Measurements from ENCODE around the gene PRRX2. TPM values are rescaled to one million over a fixed set of nuclear protein-coding genes. Genes with fewer than 3 reads are reported as not detected.

The PRRX2 gene
- total RNA-seq, 1 donor from 2014 or later: 1.2 TPM

DNA sequence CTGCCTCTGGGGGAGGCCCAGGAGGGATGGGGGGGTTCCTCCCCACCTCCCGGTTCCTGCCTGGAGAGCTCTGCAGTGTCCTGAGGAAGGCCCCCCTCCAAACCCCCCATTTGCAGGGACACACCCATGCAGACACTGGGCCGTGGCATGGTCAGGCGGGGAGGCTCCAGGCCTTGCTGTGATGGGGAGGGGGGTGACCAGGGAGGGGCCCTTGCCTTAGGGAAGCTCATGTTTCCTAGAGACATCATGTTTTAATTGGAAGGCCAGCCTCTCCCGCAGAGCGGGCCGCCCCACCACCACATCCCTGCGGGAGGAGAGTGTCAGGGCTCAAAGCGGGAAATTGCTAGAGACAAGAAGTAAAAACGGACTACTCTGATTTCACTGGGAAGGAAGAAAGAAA lies 12.0 kb downstream of the PRRX2 start:
- no peak for DNase-seq (ENCODE audit: low read depth in 2 of 2)

DNA sequence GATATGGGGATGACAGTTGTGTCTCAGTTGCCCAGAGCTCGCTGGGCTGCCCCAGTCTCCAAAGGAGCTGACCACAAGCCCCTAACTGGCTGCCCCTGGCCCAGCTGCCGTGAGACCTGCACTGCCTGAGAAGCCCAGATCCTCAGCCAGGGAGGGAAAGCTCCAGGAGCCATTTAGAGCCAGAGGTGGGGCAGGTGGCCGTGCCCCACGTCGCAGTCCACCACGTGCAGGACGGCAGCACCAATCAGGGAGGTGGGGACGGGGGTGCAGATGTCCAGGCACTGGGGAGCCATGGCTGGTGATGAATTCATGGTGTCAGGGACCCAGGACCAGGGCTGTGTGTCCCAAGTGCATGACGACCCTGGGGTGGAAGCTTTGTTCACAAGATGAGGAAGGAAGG lies 13.4 kb downstream of the PRRX2 start:
- DNase-seq (ENCODE audit: low read depth in 2 of 2): no peak

DNA sequence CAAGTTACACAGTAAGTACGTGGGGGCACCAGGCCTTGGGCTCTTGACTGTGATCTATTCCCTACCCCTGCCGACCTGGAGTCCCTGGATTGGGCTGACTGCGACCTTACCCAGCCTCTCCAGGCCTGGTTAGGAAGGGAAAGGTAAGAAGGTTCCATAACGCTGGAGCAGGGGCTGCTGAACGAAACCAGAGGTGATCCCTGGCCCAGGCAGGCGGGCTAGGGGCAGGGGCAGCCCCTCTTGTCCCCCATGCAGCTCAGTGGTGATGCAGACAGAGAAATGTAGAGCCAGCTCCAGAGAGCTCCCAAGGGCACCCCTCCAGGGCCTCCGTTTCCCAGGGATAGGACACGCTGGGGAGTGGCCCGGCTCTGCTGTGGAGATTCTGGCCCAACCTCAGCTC lies 14.1 kb downstream of the PRRX2 start:
- no peak for DNase-seq (ENCODE audit: low read depth in 2 of 2)

DNA sequence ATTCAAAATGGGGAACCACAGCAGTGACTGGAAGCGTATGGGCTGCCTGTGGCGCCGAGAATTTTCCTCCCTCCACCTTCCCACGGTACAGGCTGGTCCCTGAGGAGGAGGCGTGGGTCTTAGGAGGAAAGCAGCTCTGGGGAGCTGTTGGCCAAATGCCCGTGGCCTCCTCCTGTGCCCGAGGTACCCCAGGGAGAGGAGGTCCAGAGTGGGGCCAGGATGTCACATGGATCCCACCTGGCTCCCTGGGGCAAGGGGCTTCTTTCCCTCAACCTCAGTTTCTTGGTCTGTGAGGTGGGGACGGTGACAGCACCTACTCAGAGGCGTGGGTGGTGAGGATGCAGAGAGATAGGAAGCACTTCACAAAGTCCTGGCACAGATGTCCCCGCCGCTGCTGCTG lies 16.5 kb downstream of the PRRX2 start:
- no peak for DNase-seq (ENCODE audit: low read depth in 2 of 2)

DNA sequence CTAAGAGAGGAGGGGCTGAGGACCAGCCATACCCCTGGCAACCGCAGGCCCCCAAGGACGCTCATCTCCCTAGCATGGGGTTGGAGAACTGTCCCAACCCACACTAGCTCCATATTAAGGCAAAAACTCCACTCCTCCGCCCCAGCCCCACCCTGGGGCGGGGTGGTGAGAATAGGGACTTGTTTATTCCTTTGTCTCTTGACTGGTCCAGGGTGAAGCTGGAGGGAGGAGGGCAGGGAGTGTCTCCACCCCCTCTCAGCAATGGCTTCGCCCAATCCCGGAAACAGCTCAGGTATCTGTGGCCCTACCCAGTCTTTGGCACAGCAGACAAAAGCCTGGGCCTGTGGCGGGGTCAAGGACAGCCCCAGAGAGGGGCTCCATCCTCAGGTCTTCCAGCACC lies 16.9 kb downstream of the PRRX2 start:
- DNase-seq (ENCODE audit: low read depth in 2 of 2): no peak

DNA sequence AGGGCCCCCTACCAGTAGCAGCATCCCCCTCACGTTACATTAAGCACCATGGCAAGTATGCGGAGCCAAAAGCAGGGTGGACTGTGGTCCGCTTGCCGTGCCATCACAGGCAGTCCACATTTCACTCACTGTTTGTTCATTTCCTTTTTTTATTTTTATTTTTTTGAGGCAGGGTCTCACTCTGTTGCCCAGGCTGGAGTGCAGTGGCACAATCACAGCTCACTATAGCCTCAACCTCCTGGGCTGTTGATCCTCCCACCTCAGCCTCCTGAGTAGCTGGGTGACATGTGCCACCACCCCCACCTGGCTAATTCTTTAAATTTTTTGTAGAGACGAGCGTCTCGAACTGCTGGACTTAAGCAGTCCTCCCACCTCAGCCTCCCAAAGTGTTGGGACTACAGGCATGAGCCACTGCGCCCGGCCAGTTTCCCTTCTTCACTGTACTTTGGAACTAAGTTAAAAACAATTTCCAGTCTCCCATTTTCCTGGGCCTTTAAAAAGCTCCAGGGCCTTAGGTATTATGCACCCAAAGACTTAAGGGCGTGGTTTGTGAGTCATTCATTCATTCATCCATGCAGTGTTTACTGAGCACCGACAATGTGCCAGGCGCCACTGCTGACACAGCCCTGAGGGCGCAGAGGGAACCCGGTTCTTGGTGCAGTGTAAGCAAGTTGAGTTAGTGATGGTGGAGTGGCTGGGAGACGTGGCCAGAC lies 19.9 kb downstream of the PRRX2 start:
- no peak for DNase-seq (ENCODE audit: low read depth in 2 of 2)

DNA sequence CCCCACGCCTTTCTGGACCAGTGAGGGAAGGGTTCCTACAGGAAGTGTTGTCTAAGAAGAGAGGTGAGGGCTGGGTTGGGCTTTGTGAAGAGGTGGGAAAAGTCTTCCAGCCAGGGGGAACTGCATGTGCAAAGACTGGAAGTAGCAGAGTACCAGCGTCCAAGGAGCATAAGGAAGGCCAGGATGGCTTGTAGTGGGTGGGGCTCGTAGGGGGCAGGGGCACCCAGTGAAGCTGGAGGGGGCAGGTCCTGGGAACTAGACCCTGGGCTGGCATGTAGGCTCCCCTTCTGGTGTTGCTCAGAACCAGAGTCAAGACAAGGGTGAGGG lies 20.4 kb downstream of the PRRX2 start:
- DNase-seq (ENCODE audit: low read depth in 2 of 2): no peak

DNA sequence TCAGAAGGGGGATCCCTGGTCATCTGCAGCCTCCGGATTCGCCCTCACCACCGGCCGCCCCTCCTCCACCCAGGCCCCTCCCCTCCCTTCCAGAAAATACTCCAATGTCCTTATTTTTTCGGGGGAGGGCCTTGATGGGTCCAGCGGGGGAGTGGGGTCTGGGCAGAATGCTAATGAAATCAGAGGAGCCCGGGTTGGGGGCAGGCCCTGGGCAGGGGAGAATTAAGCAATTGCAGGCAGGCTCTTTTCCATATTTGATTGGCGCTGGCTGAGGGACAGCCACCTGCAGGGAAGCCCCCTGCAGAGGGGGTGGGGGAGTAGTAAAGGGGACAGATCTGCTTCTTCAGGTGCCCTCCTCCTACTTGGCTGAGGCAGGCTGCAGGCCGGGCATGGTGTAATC lies 21.3 kb downstream of the PRRX2 start:
- no peak for DNase-seq (ENCODE audit: low read depth in 2 of 2)

DNA sequence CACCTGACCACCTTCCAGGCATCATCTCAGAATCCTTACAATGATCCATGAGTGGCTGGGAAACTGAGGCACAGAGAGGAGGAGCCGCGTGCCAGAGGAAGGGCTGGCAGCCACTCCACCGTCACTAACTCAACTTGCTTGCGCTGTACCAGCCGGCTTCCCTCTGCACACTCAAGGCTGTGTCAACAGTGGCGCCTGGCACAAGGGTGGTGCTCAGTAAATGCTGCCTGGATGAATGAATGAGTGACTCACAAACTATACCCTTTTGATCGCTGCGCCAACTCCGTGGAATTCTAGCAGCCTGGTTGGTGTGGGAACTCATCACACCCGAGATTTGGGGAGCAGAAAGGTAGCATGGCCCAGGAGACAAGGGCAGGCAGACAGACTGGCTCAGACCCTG lies 21.9 kb downstream of the PRRX2 start:
- DNase-seq (ENCODE audit: low read depth in 2 of 2): no peak

DNA sequence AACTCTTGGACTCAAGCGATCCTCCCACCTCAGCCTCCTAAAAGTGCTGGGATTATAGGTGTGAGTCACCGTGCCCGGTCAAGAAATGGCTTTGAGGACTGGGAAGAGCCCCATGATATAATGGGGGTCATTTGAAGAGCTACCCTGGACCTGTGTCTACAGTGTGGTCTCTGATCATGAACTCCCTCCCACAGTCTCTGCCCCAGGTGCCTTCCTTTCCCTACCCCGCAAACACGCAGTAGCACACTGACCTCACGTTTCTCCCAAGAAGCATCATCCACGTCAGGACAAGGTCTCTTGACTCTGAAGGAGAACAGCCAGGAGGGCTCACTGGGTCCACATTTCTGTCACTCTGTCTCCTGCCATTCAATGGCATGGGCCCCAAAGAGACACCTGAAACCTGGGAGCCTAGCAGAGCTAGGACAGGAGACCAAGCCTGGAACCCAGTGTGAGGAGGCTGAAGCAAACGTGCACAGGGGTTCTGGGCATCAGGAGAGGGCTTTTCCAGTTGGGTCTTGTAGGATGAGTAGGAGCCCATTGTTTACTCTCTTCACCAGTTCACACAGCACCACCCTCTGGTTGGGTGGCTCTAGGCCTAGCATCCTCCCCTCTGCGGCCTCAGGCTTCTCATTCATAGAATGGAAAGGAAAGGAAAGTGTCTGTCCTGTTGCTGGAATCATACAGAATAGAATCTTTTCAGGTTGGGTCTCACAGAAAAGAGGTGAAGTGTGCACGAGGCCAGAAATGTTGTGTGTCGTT lies 23.0 kb downstream of the PRRX2 start:
- no peak for DNase-seq (ENCODE audit: low read depth in 2 of 2)

DNA sequence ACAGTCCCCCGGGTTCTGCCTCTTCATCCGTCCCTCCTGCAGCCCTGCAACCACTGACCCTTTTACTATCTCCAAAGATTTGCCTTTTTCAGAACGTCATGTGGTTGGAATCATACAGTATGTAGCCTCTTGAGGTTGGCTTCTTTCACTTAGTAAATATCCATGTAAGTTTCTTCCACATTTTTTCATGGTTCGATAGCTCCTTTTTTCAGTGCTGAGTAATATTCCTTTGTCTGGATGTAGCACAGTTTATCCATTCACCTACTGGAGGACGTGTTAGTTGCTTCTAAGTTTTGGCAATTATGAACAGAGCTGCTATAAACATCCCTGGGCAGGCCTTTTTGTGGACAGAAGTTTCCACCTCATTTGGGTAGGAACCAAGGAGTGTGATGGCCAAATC lies 27.1 kb downstream of the PRRX2 start:
- DNase-seq (ENCODE audit: low read depth in 2 of 2): no peak

DNA sequence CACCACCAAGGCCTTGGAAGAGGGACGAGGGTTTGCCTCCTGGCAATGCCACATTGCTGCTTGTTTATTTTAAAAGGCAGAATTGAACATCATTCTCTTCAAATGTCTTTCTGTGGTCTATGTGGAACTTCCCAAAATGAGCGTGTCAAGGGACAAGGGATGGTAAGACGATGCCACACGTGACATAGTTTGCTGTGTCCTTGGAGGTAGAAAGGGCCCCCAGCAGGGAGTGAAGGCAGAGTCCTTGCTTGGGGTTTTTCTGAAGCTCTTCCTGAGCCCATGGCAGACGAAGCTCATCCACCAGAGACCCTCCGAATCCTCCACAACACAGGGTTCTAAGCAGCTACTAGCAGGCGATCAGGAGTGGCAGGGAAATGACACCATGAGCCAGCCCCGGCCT lies 28.3 kb downstream of the PRRX2 start:
- DNase-seq (ENCODE audit: low read depth in 2 of 2): no peak

DNA sequence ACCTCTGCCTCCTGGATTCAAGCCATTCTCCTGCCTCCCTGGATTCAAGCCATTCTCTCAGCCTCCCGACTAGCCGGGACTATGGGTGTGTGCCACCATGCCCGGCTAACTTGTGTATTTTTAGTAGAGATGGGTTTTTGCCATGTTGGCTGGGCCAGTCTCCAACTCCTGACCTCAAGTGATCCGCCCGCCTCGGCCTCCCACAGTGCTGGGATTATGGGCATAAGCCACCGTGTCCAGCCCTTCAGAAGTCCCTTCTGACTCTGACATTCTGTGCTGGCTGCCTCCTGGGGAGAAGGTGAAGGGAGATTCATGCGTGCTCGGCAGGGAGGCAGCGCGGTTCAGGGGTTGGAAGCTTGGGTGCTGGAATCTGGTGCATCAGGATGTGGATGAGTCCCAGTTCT lies 28.8 kb downstream of the PRRX2 start:
- DNase-seq (ENCODE audit: low read depth in 2 of 2): no peak

DNA sequence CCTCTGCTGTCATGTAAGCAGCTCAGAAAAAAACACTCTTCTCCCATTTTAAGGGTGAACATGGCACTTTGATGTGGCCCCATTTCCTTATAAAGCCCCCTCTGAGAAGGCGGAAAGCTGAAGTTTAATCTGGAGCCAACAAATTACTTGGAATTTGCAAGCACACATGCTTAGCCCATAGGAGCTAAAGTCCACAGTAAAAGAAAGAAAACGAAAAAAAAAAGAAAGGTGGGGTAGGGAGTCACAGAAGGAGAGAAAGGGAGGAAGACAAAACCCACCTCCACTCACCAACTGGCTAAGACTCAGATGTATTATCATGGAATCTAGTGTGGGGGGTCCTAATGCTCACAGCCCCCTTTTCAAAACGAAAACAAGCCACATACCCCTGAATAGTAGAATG lies 30.4 kb downstream of the PRRX2 start:
- DNase-seq (ENCODE audit: low read depth in 2 of 2): no peak

DNA sequence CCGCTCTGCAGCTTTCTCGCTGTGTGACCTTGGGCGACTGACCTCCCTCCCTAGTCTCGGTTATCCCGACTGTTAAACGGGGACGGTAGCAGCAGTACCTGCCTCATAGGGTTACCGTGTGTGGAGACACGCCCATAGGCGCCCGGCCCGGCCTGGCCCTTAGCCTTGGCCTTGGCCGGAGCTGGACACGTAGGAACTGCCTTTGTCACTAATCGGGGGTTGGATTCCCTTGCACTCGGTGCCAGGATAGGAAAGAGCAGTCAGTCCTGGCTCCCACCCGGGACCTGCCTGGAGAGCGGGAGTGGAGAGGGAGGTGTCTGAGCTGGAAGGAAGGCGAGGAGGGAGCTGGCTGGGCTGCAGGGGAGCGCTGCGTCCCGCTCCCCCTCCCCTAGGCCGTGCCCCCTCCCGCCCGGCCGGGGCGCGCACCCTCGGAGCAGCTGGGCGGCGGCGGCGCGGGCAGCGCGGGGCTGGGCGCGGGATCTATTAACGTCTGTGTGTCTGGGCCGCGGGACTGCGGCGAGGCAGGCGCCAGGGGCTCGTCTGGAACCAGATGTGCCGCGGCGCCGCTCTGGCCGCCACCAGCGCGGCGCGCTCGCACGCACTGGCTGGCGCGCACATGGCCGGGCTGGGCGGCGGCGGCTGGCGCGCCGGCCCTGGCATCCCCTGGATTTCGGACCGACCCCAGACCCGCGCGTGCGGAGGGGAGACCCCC lies 31.7 kb downstream of the PRRX2 start:
- peak; percentile 9 to 30 for DNase-seq (ENCODE audit: low read depth in 2 of 2)

DNA sequence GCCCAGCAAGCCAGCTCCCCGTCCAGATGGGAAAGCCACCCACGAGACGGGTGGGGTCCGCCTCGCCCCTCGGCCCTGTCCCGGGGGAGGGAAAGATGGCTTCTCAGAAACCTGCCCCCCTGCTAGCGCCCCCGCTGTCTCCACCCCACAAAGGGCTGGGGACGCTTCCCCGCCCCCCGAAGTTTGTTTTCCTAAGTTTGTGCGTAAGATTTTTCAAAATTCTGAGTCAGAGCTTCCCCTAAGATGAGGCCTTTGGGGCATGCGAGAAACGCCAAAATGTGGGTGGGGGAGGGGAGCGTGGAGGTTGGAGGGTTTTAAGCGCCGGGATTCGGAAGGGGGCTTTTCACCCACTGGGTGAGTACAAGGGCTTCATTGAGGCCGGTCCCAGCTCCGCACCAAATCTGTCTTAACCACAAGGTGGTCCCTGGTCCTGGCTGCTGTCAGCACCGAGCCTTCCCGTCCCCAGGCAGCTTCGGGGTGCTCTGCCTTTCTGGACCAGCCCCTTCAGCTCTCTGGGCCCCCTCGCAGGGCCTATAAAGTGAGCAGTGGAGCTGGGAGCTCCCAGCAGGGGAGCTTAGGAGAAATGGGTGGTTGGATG lies 32.3 kb downstream of the PRRX2 start:
- DNase-seq (ENCODE audit: low read depth in 2 of 2): no peak

DNA sequence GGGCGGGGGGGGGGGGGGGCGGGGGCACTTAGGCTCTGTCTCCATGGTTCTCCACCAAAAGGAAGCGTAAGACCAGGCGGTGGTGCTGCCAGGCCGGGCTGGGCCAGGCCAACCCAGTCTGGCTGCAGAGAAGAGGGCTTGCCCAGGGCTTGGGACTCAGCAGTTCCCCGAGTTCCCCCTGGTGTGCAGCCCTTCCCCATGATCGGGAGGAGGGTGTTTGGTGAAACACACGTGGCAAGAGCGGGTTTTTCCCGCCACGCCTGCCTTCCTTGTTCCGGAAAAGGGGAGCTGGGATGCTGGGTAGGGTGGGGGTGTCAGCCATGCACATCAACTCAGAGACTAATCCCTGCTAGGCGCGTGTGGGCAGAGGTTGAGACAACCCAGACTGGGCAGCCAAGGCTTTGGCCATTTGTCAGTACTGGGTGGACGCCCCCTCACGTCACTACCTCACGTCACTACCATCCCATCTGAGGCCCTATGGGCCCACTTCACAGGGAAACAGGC lies 32.9 kb downstream of the PRRX2 start:
- no peak for DNase-seq (ENCODE audit: low read depth in 2 of 2)

DNA sequence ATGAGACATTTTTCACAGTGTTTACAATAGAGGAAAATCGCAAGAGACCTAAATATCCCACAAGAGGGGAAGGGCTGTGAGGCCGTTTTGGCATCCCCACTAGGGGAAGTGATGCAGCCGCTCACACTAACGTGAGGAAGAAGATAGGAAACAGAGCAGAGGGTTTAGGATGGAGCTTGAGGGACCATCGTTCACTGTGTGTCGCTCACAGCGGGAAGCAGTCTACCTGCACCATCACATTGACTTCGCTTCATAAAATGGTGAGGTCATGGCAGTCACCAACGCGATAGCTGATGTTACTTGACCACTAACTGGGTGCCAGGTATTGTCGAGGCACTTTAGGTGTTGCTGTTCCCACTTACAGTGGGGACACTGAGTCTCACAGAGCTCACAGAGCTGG lies 35.6 kb downstream of the PRRX2 start:
- no peak for DNase-seq (ENCODE audit: low read depth in 2 of 2)

DNA sequence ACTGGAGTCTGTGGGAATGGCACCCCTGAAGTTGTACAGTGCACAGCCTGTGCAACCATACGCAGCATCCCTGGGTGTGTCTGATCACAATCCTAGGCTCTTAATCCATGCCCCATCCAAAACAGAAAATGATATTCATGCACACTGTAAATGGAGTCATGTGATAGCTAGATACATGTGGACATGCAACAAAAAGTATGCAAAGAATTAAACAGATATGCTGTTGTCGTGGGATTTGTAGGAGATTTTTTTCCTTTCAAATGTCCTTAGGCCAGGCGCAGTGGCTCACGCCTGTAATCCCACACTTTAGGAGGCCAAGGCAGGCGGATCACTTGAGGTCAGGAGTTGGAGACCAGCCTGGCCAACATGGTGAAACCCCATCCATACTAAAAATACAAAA lies 36.1 kb downstream of the PRRX2 start:
- no peak for DNase-seq (ENCODE audit: low read depth in 2 of 2)

DNA sequence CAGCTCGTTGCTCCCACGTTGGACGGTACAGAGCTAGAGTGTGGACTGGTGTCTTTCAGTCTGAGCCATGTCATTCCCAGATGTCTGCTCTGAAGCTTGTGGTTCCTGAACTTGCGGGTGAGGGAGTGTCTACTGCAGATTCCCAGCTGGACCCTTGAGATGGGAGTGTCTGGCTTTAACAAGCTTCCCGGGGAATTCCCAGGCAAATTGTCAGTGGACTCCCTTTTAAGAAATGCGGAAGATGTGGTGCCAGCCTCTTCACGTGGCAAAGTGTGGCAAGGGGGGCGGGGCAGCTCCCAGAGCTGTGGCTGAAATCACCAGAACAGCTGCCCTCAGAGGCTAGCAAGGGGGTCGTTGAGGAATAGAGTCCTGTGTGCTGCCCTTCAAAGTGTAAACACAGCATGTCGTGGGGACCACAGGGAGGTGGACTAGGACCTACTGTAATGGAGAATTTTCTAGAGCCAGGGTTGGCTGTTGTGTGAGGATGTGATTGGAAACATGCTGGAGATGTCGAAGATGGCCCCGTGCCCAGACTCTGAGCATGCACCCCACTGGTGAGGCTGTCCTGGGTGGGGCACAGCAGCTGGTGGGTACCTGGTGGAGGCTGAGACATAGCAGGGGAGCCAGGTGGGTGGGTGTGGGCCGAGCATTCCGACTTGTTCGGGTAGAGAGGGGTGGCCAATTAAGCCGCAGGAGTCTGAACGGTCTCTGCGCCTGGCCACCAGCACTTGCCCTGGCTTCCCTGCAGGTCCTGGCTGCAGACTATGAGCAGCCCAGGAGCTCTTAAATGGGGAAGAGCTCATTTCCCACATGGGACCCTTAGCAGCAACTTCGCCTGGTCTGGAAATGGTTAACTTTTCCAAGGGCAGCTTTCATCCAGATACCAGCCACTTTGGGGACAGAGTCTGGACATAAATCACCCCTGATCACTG lies 37.4 kb downstream of the PRRX2 start:
- no peak for DNase-seq (ENCODE audit: low read depth in 2 of 2)
